ENCODE results near the gene TAF1D. TPM values are rescaled to one million over a fixed set of nuclear protein-coding genes. Genes with fewer than 3 reads are reported as not detected.

Gene TAF1D
- polyA plus RNA-seq, 1 donor from 2014 or later, result 204 TPM

GRCh38 chr11:93772123-93772522 is 30.8 kb upstream of the TAF1D start:
- no peak overlapping the region for H3K4me2 ChIP-seq (ENCODE audit: low read length)
- H3K9me3 ChIP-seq (ENCODE audit: low read length), result no peaks in the 10 kb centered on the region
- no peaks in the 10 kb centered on the region for H3K9me2 ChIP-seq (ENCODE audit: insufficient read depth, low read length)
- H3K27ac ChIP-seq (ENCODE audit: low read length), result no peak overlapping the region
- no peak overlapping the region for H3K4me3 ChIP-seq (ENCODE audit: low read length)
- no peaks in the 10 kb centered on the region for H4K20me1 ChIP-seq (ENCODE audit: insufficient read depth)
- TF ChIP-seq REST (IDR thresholded peaks at IDR 0.05; ENCODE audit: borderline replicate concordance) (no peak), SMC3 (conservative IDR thresholded peaks at IDR 0.05; ENCODE audit: poor library complexity) (no peak), TAF1 (IDR thresholded peaks at IDR 0.05; ENCODE audit: low read depth) (no peak), RAD21 (conservative IDR thresholded peaks at IDR 0.05) (no peak), MXI1 (conservative IDR thresholded peaks at IDR 0.05; ENCODE audit: poor library complexity, severe bottlenecking) (no peak), EZH2 (IDR thresholded peaks at IDR 0.05; ENCODE audit: borderline replicate concordance, insufficient read depth, low read length, poor library complexity, severe bottlenecking) (no peak), POLR2AphosphoS5 (IDR thresholded peaks at IDR 0.05) (no peak)
- H3F3A ChIP-seq (ENCODE audit: insufficient read depth, low read length, poor library complexity, severe bottlenecking), result no peaks in the 10 kb centered on the region
- no peaks in the 10 kb centered on the region for H3K27me3 ChIP-seq (ENCODE audit: insufficient read depth, low read depth, low read length)
- H2AFZ ChIP-seq (ENCODE audit: low read depth, low read length), result no peak overlapping the region
- H3K36me3 ChIP-seq (ENCODE audit: insufficient read depth, low read length), result no peaks in the 10 kb centered on the region
- no peak overlapping the region for H3K9ac ChIP-seq (ENCODE audit: low read length)
- no peaks in the 10 kb centered on the region for H3K79me2 ChIP-seq (replicated peaks; ENCODE audit: insufficient read depth, low read length)

GRCh38 chr11:93770160-93770559 is 28.9 kb upstream of the TAF1D start:
- Histone ChIP-seq H3K36me3 (ENCODE audit: insufficient read depth, low read length) (no peaks in the 10 kb centered on the region), H3K27me3 (ENCODE audit: insufficient read depth, low read depth, low read length) (no peaks in the 10 kb centered on the region), H3K9ac (ENCODE audit: low read length) (no peak overlapping the region), H3K79me2 (replicated peaks; ENCODE audit: insufficient read depth, low read length) (no peaks in the 10 kb centered on the region), H3K4me2 (ENCODE audit: low read length) (no peak overlapping the region), H2AFZ (ENCODE audit: low read depth, low read length) (no peak overlapping the region), H3K9me2 (ENCODE audit: insufficient read depth, low read length) (no peaks in the 10 kb centered on the region), H3K9me3 (ENCODE audit: low read length) (no peaks in the 10 kb centered on the region), H4K20me1 (ENCODE audit: insufficient read depth) (no peaks in the 10 kb centered on the region), H3K27ac (ENCODE audit: low read length) (no peak overlapping the region), H3K4me3 (ENCODE audit: low read length) (no peak overlapping the region), H3F3A (ENCODE audit: insufficient read depth, low read length, poor library complexity, severe bottlenecking) (no peaks in the 10 kb centered on the region)
- TF ChIP-seq MXI1 (conservative IDR thresholded peaks at IDR 0.05; ENCODE audit: poor library complexity, severe bottlenecking) (no peak), EZH2 (IDR thresholded peaks at IDR 0.05; ENCODE audit: borderline replicate concordance, insufficient read depth, low read length, poor library complexity, severe bottlenecking) (no peak), EP300 (conservative IDR thresholded peaks at IDR 0.05; ENCODE audit: poor library complexity, severe bottlenecking) (no peak), REST (IDR thresholded peaks at IDR 0.05; ENCODE audit: borderline replicate concordance) (no peak), CTCF (IDR thresholded peaks at IDR 0.05; ENCODE audit: poor library complexity, severe bottlenecking) (no peak), RAD21 (conservative IDR thresholded peaks at IDR 0.05) (no peak), TAF1 (IDR thresholded peaks at IDR 0.05; ENCODE audit: low read depth) (no peak), POLR2AphosphoS5 (IDR thresholded peaks at IDR 0.05) (no peak), SMC3 (conservative IDR thresholded peaks at IDR 0.05; ENCODE audit: poor library complexity) (no peak)
